Measurements from ENCODE around the gene SHOC2.

Gene SHOC2

DNA sequence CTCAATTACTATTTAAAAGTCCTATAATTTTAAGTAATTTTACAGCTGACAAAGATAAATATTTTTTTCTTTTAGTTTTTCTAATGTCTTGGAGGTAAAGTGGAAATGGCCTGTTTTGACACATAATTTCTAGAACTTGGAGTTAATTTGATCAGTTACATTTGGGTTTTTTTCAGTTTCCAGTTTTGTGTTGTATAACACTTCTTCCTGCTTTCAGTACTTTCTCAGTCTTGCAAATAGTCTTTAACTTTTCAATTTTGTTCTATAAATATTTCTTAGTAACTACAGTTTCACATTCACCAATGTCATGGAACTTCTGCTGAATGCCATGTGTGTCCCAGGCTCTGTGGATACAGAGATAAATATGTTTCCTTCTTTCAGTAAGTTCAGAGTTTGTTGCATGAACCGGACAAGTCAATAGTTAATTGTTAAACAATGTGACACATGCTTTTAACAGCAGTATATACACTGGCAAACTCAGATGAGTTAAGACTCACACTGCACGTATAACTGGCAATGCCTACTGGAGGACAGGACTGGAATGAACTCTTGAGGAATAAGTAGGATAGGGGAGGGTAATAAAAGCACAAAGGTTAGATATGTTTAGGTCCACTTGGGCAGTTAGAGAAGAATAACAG is 4.6 kb downstream of the SHOC2 start:
- DNase-seq (ENCODE audit: insufficient read length) (no peak), FAIRE-seq (peak; percentile 36)
- no peak for TF ChIP-seq POLR2AphosphoS5 (IDR thresholded peaks at IDR 0.05; ENCODE audit: low read depth, low read length)

DNA sequence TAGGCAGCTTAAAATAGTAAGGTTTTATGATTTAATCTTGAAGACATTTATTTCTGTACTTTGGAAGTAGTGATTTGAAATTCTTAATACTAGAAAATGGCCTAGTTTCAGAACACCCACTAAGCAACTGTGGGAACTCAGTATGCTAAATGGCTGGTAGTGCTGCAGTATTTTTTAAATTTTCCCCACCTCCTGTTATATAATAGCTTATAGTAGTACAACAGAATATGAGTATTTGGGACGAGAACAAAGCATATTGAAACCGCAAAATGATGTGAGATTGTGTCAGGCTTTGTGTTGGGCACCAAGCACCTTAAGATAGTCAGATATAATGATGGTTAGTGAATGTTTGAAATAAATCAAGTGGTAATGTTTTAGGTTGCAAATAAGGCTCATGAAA is 8.1 kb downstream of the SHOC2 start:
- no peak for FAIRE-seq
- TF ChIP-seq POLR2AphosphoS5 (IDR thresholded peaks at IDR 0.05; ENCODE audit: low read depth, low read length) (no peak), POLR2A (IDR thresholded peaks at IDR 0.05; ENCODE audit: low read depth, low read length) (no peak), TAF1 (IDR thresholded peaks at IDR 0.05; ENCODE audit: borderline replicate concordance, low read depth, low read length) (no peak)
- no peak for DNase-seq (ENCODE audit: insufficient read length)

DNA sequence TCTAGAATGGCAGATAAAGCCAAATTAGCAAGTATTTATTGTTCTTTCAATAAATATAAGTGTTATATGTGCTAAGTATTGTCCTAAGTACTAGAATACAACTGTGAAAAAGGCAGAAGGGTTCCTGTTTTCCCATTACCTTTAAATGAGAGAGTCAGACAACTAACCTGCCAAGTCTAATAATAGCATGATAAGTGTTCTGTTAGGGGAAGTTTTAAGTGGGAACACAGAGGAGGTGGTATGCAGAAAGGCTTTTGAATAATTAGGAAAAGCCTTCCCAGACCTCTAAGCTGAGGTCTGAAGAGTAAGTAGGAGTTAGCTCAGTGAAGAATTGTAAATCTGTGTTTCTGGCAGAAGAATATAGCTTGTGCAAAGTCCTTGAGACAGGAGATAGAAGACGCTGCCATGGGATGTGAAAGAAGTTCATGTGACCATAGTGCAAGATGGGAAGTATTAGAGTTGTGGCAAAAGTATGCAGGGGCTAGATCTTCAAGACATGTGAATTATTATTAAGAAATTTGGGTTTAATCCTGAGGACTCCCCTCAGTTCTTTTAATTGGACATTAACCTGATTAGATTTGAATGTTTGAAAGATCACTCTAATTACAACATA is 12.5 kb downstream of the SHOC2 start:
- FAIRE-seq (peak; percentile 68), DNase-seq (ENCODE audit: insufficient read length) (no peak)
- TF ChIP-seq POLR2AphosphoS5 (IDR thresholded peaks at IDR 0.05; ENCODE audit: low read depth, low read length) (no peak), POLR2A (IDR thresholded peaks at IDR 0.05; ENCODE audit: low read depth, low read length) (no peak), TAF1 (IDR thresholded peaks at IDR 0.05; ENCODE audit: borderline replicate concordance, low read depth, low read length) (no peak)

DNA sequence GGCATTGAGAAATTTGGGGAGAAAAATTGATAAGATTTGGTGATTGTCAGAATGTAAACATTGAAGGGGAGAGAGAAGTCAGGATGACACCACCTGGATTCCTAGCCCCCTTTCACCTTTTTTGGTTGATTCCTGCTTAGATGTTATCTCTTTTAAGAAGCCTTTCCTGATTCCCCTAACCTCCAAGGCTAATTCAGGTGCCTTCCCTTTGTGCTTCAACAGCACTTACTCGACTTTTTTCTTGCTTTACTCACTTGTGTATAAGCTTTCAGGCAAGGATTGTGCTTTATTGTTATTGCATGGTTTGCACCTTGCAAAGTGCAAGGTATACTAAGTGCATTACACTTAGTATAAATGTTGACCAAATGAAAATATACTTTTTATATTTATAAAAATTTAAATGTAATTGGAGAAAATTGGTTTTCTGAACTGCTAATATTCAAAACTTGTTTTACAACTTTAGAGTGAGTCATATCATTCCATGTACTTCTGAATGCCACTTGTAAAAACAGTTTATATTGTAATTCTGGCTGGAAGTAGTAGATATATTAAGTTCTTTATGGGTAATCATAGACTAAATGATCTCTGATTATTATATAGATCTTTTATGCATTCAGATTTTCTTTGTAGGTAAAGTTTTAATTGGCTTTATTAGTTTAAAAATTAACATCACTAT is 13.2 kb downstream of the SHOC2 start:
- no peak for TF ChIP-seq POLR2A (IDR thresholded peaks at IDR 0.05; ENCODE audit: low read depth, low read length)
- TF ChIP-seq TAF1 (IDR thresholded peaks at IDR 0.05; ENCODE audit: borderline replicate concordance, low read depth, low read length), result no peak
- no peak for TF ChIP-seq POLR2AphosphoS5 (IDR thresholded peaks at IDR 0.05; ENCODE audit: low read depth, low read length)
- FAIRE-seq (no peak), DNase-seq (ENCODE audit: insufficient read length) (no peak)

DNA sequence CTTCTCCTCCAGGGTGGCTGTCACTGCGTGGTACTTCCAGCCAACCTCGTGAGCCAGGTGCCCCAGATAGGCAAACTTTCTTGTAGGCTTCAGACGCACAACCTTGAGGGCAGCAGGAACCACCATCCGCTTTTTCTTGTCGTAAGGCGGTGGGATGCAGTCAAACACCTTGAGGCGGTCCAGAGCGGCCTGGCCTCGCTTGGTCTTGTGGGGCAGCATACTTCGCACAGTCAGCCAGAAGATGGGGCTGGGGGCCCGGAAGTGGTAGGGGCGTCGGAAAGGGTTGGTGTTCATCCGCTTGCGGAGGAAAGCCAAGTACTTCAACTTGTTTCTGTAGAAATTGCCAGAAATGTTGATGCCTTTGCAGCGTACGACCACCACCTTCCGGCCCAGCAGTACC is 17.4 kb downstream of the SHOC2 start:
- no peak for DNase-seq (ENCODE audit: insufficient read length)
- no peak for FAIRE-seq
- TF ChIP-seq POLR2A (IDR thresholded peaks at IDR 0.05; ENCODE audit: low read depth, low read length) (no peak), POLR2AphosphoS5 (IDR thresholded peaks at IDR 0.05; ENCODE audit: low read depth, low read length) (no peak), TAF1 (IDR thresholded peaks at IDR 0.05; ENCODE audit: borderline replicate concordance, low read depth, low read length) (no peak)

DNA sequence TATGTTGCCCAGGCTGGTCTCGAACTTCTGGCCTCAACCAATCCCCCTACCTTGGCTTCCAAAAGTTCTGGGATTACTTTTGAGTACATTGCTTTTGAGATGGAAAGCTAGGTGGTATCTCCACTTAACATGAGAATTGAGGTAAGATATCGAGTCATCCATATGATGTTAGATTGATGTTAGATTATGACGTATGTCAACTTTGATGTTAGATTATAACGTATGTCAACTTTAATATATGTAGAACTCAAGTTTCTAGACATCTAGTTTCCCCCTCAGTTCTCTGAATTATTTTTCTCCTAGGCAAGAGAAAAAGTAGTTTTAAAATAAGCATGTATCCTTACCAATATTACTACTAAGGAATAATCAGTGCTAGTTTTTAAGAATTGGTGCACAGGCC is 20.0 kb downstream of the SHOC2 start:
- no peak for DNase-seq (ENCODE audit: insufficient read length)
- no peak for FAIRE-seq
- TF ChIP-seq POLR2A (IDR thresholded peaks at IDR 0.05; ENCODE audit: low read depth, low read length), result no peak
- TF ChIP-seq POLR2AphosphoS5 (IDR thresholded peaks at IDR 0.05; ENCODE audit: low read depth, low read length), result no peak
- TF ChIP-seq TAF1 (IDR thresholded peaks at IDR 0.05; ENCODE audit: borderline replicate concordance, low read depth, low read length), result no peak

DNA sequence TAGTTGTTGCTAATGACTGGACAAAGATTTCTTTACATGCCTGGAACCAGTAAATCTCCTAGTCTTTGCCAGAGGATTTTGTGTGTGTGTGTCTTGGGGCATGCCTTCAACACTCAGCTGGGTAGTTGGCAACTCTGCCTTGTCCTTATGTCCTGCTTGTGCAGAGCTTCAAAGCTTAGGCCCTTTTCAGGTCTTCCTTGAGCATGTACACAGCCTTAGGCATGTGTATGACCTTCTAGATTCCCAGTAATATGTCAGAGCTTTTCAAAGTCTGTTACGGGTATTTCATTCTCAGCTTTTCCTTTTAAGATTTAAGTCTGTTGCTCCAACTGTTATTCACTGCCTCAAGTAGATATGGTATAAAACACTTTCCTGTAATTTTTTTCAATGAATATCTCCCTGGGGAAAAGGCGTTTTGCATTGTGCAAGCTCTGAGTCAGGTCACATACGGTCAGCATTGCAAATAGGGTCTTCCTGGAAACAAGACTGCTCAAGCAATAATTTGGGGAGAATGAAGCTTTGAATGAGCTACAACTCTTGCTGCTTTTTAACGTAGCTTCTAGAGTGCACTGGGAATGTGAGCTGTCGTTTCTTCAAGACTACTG is 25.5 kb downstream of the SHOC2 start:
- no peak for DNase-seq (ENCODE audit: insufficient read length)
- FAIRE-seq, result peak; percentile 67

DNA sequence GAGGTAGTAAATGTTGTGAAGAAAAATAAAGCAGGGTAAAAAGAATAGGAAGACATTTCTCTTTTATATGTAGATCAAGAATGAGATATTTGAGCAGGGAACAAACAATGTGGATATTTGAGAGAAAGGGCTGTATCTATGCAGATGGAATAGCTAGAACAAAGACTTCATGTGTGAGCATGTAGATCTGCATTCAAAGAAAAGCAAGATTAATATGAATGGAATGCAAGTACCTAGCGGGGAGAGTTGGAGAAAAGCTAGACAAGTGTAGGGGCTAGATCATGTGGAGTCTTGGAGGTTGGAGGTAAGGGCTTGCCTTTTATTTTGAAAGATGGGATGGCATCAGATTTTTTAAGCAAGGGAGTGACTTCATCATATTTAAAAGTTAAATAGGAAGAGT is 27.1 kb downstream of the SHOC2 start:
- no peak for TF ChIP-seq POLR2A (IDR thresholded peaks at IDR 0.05; ENCODE audit: low read depth, low read length)
- TF ChIP-seq POLR2AphosphoS5 (IDR thresholded peaks at IDR 0.05; ENCODE audit: low read depth, low read length), result no peak
- no peak for TF ChIP-seq TAF1 (IDR thresholded peaks at IDR 0.05; ENCODE audit: borderline replicate concordance, low read depth, low read length)
- DNase-seq (ENCODE audit: insufficient read length) (no peak), FAIRE-seq (peak; percentile 24)

More for the DNA sequence above, 25.5 kb downstream of the SHOC2 start:
- no peak for TF ChIP-seq POLR2A (IDR thresholded peaks at IDR 0.05; ENCODE audit: low read depth, low read length)
- TF ChIP-seq TAF1 (IDR thresholded peaks at IDR 0.05; ENCODE audit: borderline replicate concordance, low read depth, low read length), result no peak
- TF ChIP-seq POLR2AphosphoS5 (IDR thresholded peaks at IDR 0.05; ENCODE audit: low read depth, low read length), result no peak

DNA sequence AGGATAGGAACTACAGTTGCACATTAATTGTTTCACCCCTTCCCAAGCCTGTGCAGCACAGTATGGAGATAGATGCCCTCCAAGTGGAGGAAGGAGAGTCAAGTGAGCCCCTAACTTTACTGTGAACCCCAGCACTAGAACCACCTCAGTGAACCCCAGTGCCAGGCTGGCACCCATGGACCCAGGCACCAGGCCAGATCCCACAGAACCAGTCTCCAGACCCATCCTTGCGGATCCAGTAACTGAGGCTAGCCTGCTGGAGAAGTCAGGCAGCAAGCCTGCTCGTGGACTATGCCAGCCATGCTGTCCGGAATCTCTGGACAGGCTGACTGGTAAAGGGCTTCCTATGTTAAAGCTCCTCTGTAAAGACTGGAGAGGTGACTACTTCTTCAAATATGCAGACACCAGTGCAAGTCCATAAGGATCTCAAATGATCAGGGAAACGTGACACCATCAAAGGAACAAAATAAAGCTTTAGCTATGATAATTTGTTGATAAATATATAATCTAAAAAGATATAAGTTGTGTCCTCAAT is 27.7 kb downstream of the SHOC2 start:
- DNase-seq (ENCODE audit: insufficient read length) (no peak), FAIRE-seq (peak; percentile 17)
- TF ChIP-seq POLR2A (IDR thresholded peaks at IDR 0.05; ENCODE audit: low read depth, low read length) (no peak; the same call in 1 of the 2 replicates), TAF1 (IDR thresholded peaks at IDR 0.05; ENCODE audit: borderline replicate concordance, low read depth, low read length) (no peak), POLR2AphosphoS5 (IDR thresholded peaks at IDR 0.05; ENCODE audit: low read depth, low read length) (no peak)

DNA sequence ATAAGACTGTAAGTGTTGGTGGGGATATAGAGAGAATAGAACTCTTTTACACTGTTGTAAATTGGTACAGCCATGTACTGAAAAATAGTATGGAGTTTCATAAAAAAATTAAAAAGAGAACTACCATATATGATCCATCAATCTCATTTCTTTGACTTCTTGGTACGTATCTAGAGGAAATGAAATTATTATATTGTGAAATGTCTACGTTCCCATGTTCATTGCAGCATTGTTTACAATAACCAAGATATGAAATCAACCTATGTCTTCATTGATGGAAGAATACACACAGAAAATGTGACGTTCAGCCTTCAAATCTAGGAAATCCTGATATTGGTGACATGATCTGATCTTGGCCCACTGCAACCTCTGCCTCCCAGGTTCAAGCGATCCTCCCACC is 32.0 kb downstream of the SHOC2 start:
- FAIRE-seq (no peak), DNase-seq (ENCODE audit: insufficient read length) (no peak)
- TF ChIP-seq POLR2AphosphoS5 (IDR thresholded peaks at IDR 0.05; ENCODE audit: low read depth, low read length) (no peak), TAF1 (IDR thresholded peaks at IDR 0.05; ENCODE audit: borderline replicate concordance, low read depth, low read length) (no peak), POLR2A (IDR thresholded peaks at IDR 0.05; ENCODE audit: low read depth, low read length) (no peak)

DNA sequence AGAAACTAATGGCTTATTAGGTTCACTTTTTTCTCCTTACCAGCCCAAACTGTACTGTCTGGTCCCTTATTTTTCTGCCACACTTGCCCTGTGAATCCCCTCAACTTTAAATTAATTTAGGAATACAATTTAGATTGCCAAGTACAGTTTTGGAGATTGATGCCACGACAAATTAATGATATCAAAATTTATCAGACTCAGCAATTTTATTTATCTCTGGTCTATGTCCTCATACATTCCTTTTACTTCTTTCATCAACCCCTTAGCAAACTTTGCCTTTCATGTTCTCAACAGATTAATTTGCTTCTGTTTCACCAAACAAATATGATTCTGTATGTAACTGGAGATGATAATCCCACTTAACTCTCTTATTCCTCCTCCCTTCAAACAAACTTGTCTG is 38.2 kb downstream of the SHOC2 start:
- FAIRE-seq (no peak), DNase-seq (ENCODE audit: insufficient read length) (no peak)
- TF ChIP-seq TAF1 (IDR thresholded peaks at IDR 0.05; ENCODE audit: borderline replicate concordance, low read depth, low read length) (no peak), POLR2A (IDR thresholded peaks at IDR 0.05; ENCODE audit: low read depth, low read length) (no peak), POLR2AphosphoS5 (IDR thresholded peaks at IDR 0.05; ENCODE audit: low read depth, low read length) (no peak)

Measured in GM12892 (cell line).